H9 (cell line): ENCODE results near the gene TCEAL9. TPM values are rescaled to one million over a fixed set of nuclear protein-coding genes. Genes with fewer than 3 reads are reported as not detected.

Experiments used
- DNase-seq: peaks from one replicate; pipeline ENCODE4 v3.0.0-alpha.2; 2017
- H2AFZ ChIP-seq: one replicate; pipeline ENCODE4 v1.6.1; 2013; ENCODE audit warnings: mild to moderate bottlenecking, low read length, control low read depth, moderate library complexity
- H2AK5ac ChIP-seq: 2 replicates; pipeline ENCODE4 v1.6.1; 2013; ENCODE audit warnings: low read length, control low read depth, mixed read lengths; ENCODE audit not compliant: insufficient read length
- H2BK120ac ChIP-seq: one replicate; pipeline ENCODE4 v1.6.1; 2013; ENCODE audit warnings: low read depth, mild to moderate bottlenecking, low read length, control low read depth, inconsistent platforms; ENCODE audit not compliant: poor library complexity, severe bottlenecking
- H2BK12ac ChIP-seq: 2 replicates; pipeline ENCODE4 v1.6.1; 2013; ENCODE audit warnings: low read length, control low read depth, mixed read lengths, low read depth; ENCODE audit not compliant: insufficient read length
- H2BK15ac ChIP-seq: 2 replicates; pipeline ENCODE4 v1.6.1; 2013; ENCODE audit warnings: low read depth, low read length, control low read depth
- H2BK20ac ChIP-seq: one replicate; pipeline ENCODE4 v1.6.1; 2013; ENCODE audit warnings: low read depth, mild to moderate bottlenecking, low read length, control low read depth, inconsistent platforms; ENCODE audit not compliant: poor library complexity, severe bottlenecking
- H2BK5ac ChIP-seq: 2 replicates; pipeline ENCODE4 v1.6.1; 2013; ENCODE audit warnings: low read length, control low read depth, mixed read lengths; ENCODE audit not compliant: insufficient read length
- H3K14ac ChIP-seq: 2 replicates; pipeline ENCODE4 v1.6.1; 2013; ENCODE audit warnings: low read length, control low read depth; ENCODE audit not compliant: insufficient read depth
- H3K18ac ChIP-seq: 2 replicates; pipeline ENCODE4 v1.6.1; 2013; ENCODE audit warnings: low read depth, mild to moderate bottlenecking, mixed read lengths, low read length, control low read depth; ENCODE audit not compliant: insufficient read length
- H3K23ac ChIP-seq: 2 replicates; pipeline ENCODE4 v1.6.1; 2013; ENCODE audit warnings: low read length, control low read depth, mixed read lengths, low read depth; ENCODE audit not compliant: insufficient read length
- H3K23me2 ChIP-seq: 2 replicates; pipeline ENCODE4 v1.6.1; 2013; ENCODE audit warnings: low read depth, mild to moderate bottlenecking, mixed read lengths, low read length, control low read depth; ENCODE audit not compliant: insufficient read length, poor library complexity, severe bottlenecking
- H3K27ac ChIP-seq: 2 replicates; pipeline ENCODE4 v1.5.1; 2013; ENCODE audit warnings: low read length, control low read depth, mixed read lengths, low read depth; ENCODE audit not compliant: insufficient read length
- H3K27me3 ChIP-seq: 2 replicates; pipeline ENCODE4 v1.6.1; 2013; ENCODE audit warnings: low read length, control low read depth, inconsistent platforms; ENCODE audit not compliant: insufficient read depth
- H3K4ac ChIP-seq: 2 replicates; pipeline ENCODE4 v1.6.1; 2013; ENCODE audit warnings: low read depth, mild to moderate bottlenecking, control low read depth, inconsistent platforms, low read length, moderate library complexity
- H3K4me1 ChIP-seq: 2 replicates; pipeline ENCODE4 v1.6.1; 2013; ENCODE audit warnings: low read length, control low read depth, inconsistent platforms; ENCODE audit not compliant: insufficient read depth
- H3K4me2 ChIP-seq: 2 replicates; pipeline ENCODE4 v1.6.1; 2013; ENCODE audit warnings: low read length, control low read depth, mixed read lengths; ENCODE audit not compliant: insufficient read length, insufficient read depth
- H3K56ac ChIP-seq: 2 replicates; pipeline ENCODE4 v1.6.1; 2013; ENCODE audit warnings: low read depth, mild to moderate bottlenecking, mixed read lengths, low read length, control low read depth; ENCODE audit not compliant: insufficient read length
- H3K79me1 ChIP-seq: 2 replicates; pipeline ENCODE4 v1.6.1; 2013; ENCODE audit warnings: low read depth, mild to moderate bottlenecking, moderate library complexity, low read length, control low read depth, inconsistent platforms; ENCODE audit not compliant: insufficient read depth, poor library complexity, severe bottlenecking
- H3K79me2 ChIP-seq: 2 replicates; pipeline ENCODE4 v1.6.1; 2013; ENCODE audit warnings: low read length, control low read depth, inconsistent platforms; ENCODE audit not compliant: insufficient read depth
- H3K9ac ChIP-seq: 2 replicates; pipeline ENCODE4 v1.6.1; 2013; ENCODE audit warnings: low read length, control low read depth, mixed read lengths; ENCODE audit not compliant: insufficient read length; ENCODE audit errors: extremely low read depth
- H3K9me3 ChIP-seq: one replicate; pipeline ENCODE4 v1.6.1; 2013; ENCODE audit warnings: low read depth, low read length, inconsistent platforms; ENCODE audit not compliant: control insufficient read depth
- H3T11ph ChIP-seq: one replicate; pipeline ENCODE4 v1.6.1; 2013; ENCODE audit warnings: mild to moderate bottlenecking, low read length, control low read depth, inconsistent platforms
- H4K20me1 ChIP-seq: one replicate; pipeline ENCODE4 v1.6.1; 2013; ENCODE audit not compliant: control insufficient read depth, insufficient read length, insufficient read depth
- H4K5ac ChIP-seq: 2 replicates; pipeline ENCODE4 v1.6.1; 2013; ENCODE audit warnings: low read depth, mild to moderate bottlenecking, mixed read lengths, low read length, control low read depth; ENCODE audit not compliant: insufficient read length
- H4K8ac ChIP-seq: replicated peaks from 2 replicates; pipeline ENCODE4 v1.6.1; 2013; ENCODE audit warnings: low read length, control low read depth, mixed read lengths, low read depth; ENCODE audit not compliant: insufficient read length
- H4K91ac ChIP-seq: 2 replicates; pipeline ENCODE4 v1.6.1; 2013; ENCODE audit warnings: low read depth, mild to moderate bottlenecking, moderate library complexity, mixed read lengths, low read length, control low read depth; ENCODE audit not compliant: insufficient read length
- H3K27ac Mint-ChIP-seq, 3 experiments: 2 replicates in 2 of 3; 3 replicates in 1 of 3; pipeline ENCODE4 v1.8.0; 2020 to 2021; ENCODE audit warnings: mixed read lengths in 3 of 3, mild to moderate bottlenecking in 1 of 3, moderate library complexity in 1 of 3
- H3K27me3 Mint-ChIP-seq: 2 replicates; pipeline ENCODE4 v1.8.0; 2021; ENCODE audit warnings: low read depth, mild to moderate bottlenecking, moderate library complexity, mixed read lengths
- H3K36me3 Mint-ChIP-seq, 3 experiments: 2 replicates in 2 of 3; 3 replicates in 1 of 3; pipeline ENCODE4 v1.8.0; 2020 to 2021; ENCODE audit warnings: low read depth in 3 of 3, mixed read lengths in 3 of 3; ENCODE audit not compliant: insufficient read depth in 1 of 3
- H3K4me1 Mint-ChIP-seq, 2 experiments: 2 replicates each; pipeline ENCODE4 v1.8.0; 2020; ENCODE audit warnings: mixed read lengths in 2 of 2
- H3K4me3 Mint-ChIP-seq, 2 experiments: 2 replicates in 1 of 2; 3 replicates in 1 of 2; pipeline ENCODE4 v1.8.0; 2020 to 2021; ENCODE audit warnings: mild to moderate bottlenecking in 2 of 2, mixed read lengths in 2 of 2, moderate library complexity in 1 of 2
- H3K9me3 Mint-ChIP-seq, 2 experiments: 2 replicates in 1 of 2; 3 replicates in 1 of 2; pipeline ENCODE4 v1.8.0; 2020; ENCODE audit warnings: mild to moderate bottlenecking in 2 of 2, mixed read lengths in 2 of 2, moderate library complexity in 1 of 2
- CTCF ChIP-seq: fragments of 200-600 bp; sonication (generic); conservative IDR thresholded peaks from 3 replicates; pipeline ENCODE4 v1.8.0; 2021; ENCODE audit warnings: antibody characterized with exemption, mild to moderate bottlenecking
- WGBS: extraction: QIAGEN DNeasy Blood & Tissue Kit; methylation state at CpG from one replicate; pipeline ENCODE4 v1.1.7; 2013; ENCODE audit warnings: missing lambda C conversion rate, low lambda C conversion rate, mixed read lengths; ENCODE audit not compliant: insufficient read length; ENCODE audit errors: extremely low coverage; 5-methylcytosine and 5-hydroxymethylcytosine counted together
- total RNA-seq: library from RNA; stranded (reverse); gene quantifications from 2 replicates; pipeline ENCODE4 v1.2.1, GENCODE V29; 2021

TCEAL9 gene
- total RNA-seq, 1 experiment from 2014 or later, result 30.5 TPM

GRCh38 chrX:103386332-103386731 is 30.0 kb downstream of the TCEAL9 start:
- H3K4me1 Mint-ChIP-seq, result peaks cover 0 to 4% of the 10 kb centered on the region in 2 experiments; a peak in 2 of 4 replicates
- no peak overlapping the region for H2AFZ ChIP-seq

More at GRCh38 chrX:103386332-103386731, 30.0 kb downstream of the TCEAL9 start:
- no peaks in the 10 kb centered on the region for H3K79me2 ChIP-seq
- Mint-ChIP-seq H3K27ac (no peak overlapping the region), H3K9me3 (peaks cover 1 to 57% of the 10 kb centered on the region in 2 experiments; a peak in 3 of 5 replicates), H3K4me3 (no peak overlapping the region), H3K36me3 (peaks cover 0 to 2% (median 1%) of the 10 kb centered on the region in 3 experiments; a peak in 3 of 7 replicates), H3K27me3 (no peaks in the 10 kb centered on the region)
- H4K20me1 ChIP-seq, result no peaks in the 10 kb centered on the region
- H3K4ac ChIP-seq, result no peak overlapping the region
- no peak overlapping the region for H3K27ac ChIP-seq
- H4K5ac ChIP-seq, result no peak overlapping the region
- H3K79me1 ChIP-seq, result no peaks in the 10 kb centered on the region
- no peak for TF ChIP-seq CTCF
- H2AK5ac ChIP-seq, result no peak overlapping the region
- no peak overlapping the region for H2BK15ac ChIP-seq
- no peak overlapping the region for H3K23ac ChIP-seq
- no peak overlapping the region for H3K4me2 ChIP-seq
- no peak overlapping the region for H3T11ph ChIP-seq
- H4K91ac ChIP-seq, result no peak overlapping the region
- WGBS, result no CpG with 5 or more reads among the region's 2 CpGs
- no peaks in the 10 kb centered on the region for H3K23me2 ChIP-seq
- peak overlapping the region; percentile 31 for H3K9ac ChIP-seq
- no peaks in the 10 kb centered on the region for H3K9me3 ChIP-seq
- no peak overlapping the region for H3K14ac ChIP-seq
- H3K4me1 ChIP-seq, result no peaks in the 10 kb centered on the region
- no peaks in the 10 kb centered on the region for H3K27me3 ChIP-seq
- H3K56ac ChIP-seq, result no peak overlapping the region
- DNase-seq, result no peak
- no peak overlapping the region for H4K8ac ChIP-seq
- H2BK5ac ChIP-seq, result no peak overlapping the region
- no peak overlapping the region for H2BK20ac ChIP-seq
- no peak overlapping the region for H3K18ac ChIP-seq
- no peak overlapping the region for H2BK12ac ChIP-seq
- H2BK120ac ChIP-seq, result no peak overlapping the region
